Measurements from ENCODE around the gene PRXL2B.
"Not testable (repeated sequence)": the region's sequence is repeated elsewhere in the genome, so short reads cannot be mapped to it uniquely, and the experiment has no call there.

The PRXL2B gene

GRCh38 chr1:2564815-2565374 is 21.7 kb upstream of the PRXL2B start:
- FAIRE-seq: no peak

DNA sequence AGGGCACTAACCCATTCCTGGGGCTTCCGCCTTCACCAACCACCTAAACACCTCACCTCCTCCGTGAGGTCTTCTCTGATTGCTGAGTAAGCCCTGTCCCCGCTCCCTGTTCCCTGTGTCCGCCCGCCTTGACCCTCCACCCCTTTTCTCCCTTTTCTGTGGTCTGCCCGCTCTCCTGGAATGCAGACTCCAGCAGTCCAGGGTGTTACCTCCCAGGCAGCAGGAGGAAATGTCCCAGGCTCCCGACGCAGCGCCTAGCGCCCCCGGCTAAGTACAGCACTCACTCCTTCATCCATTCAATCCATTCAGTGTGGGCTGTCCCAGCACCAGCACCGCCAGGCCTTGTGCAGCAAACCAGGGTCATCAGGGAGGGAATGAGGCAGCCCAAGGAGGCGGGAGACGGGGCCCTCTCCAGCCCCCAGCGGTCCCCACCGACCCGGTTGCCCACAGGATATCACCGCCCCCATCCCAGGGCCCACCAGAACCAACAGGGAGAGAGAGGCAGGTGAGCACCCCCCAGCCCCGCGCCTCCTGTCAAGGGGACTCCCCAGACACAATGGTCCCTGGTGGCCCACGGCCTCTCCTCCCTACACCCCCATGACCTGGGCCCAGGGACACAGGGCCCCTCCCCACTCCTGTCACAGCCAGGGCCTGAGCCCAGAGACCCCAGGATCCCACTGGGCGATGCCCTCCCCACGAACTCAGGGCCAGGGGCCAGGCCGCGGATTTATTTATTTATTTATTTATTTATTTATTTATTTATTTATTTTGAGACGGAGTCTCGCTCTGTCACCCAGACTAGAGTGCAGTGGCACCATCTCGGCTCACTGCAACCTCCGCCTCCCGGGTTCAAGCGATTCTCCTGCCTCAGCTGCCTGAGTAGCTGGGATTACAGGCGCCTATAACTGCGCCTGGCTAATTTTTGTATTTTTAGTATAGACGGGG is 20.2 kb upstream of the PRXL2B start:
- no peak for FAIRE-seq

DNA sequence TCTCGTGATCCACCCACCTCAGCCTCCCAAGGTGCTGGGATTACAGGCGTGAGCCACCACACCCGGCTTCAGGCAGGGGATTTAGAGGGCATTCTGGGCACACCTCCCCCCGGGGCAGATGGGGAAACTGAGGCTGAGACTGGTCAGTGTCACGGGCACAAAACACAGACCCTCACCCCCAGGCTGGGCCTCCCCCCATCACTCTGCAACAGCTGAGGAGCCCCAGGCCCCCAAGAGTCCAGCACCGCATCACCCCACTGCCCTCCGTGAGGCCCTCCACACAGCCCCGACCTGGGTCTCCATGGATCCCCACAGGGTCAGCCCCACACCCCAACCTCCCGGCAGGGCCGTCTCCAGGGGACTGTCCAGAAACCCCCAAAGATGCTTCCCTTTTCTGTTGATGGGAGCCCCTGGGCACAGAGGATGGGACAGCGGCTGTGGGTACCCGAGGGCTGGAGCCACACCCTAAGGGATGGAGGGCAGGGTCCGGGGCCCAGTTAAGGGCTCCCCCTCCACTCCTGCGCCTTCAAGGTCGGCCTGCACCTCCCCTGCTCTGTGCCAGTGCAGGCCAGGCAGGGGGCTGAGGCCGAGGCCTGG is 19.4 kb upstream of the PRXL2B start:
- FAIRE-seq: no peak

DNA sequence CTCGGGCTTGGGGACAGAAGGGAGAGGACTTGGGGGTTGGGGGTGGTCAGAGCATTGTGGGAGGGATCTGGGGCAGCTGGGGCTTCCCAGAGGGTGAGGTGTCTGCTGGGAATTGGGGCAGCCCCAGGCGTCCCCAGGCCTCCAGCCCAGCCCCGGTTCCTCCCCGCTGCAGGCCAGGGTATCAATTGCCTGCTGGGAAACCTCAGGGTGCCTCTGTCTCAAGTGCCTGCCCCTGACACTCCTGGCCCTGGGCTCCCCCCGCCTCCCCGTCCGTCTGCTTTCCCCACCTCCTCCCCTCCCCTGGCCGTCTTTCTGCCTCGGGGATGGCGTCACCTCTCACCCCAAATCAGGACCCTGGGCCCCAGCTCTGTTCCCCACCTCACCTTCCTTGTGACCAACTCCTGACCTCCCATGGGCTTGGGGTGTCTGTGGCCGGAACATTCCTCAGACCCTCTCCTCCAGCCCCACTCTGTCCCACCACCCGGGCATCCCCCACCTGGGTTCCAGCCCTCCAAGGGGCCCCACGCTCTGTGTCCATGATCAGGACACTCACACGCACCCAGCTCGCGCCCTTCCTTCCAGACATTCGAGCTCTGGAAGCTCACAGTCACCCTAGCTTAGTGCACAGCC is 18.3 kb upstream of the PRXL2B start:
- FAIRE-seq: not testable (repeated sequence)

DNA sequence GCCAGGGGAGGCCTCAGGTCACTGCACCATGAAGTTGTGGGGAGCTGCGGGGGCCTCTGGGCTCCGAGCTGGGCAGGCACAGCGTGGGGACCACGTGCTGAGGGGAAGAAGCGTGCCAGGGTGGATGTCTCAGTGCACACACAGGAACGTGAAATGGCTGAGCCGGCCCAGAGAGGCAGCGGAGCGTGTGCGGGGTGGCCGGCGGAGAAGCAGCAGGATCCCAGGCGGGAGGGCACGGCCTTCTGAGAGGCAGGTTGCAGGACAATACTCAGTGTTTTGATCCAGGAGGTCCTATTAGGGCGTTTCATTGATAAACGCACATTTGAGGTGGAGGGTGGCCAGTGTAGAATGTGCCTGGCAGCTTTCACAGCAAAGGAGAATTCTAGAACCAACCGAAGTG is 17.5 kb upstream of the PRXL2B start:
- FAIRE-seq: no peak

GRCh38 chr1:2569703-2570102 is 16.9 kb upstream of the PRXL2B start:
- not testable (repeated sequence) for FAIRE-seq

DNA sequence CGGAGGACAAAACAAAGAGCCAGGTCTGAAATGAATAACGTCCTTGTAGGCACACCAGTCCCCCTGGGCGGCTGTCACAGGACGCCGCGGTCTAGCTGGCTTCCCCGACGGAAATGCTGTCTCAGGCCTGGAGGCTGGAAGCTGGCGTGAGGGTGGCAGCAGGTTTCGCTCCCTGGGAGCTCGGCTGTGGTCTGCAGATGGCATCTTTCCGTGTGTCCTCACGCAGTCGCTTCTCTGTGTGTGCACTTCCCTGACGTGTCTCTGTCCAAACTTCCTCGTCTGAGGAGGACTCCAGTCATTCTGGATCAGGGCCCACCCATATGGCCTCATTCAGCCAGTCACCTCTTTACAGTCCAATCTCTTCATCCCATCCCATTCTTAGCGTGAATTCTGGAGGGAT is 16.2 kb upstream of the PRXL2B start:
- no peak for FAIRE-seq

GRCh38 chr1:2571348-2571747 is 15.2 kb upstream of the PRXL2B start:
- no peak for FAIRE-seq

GRCh38 chr1:2573250-2573920 is 13.2 kb upstream of the PRXL2B start:
- no peak for FAIRE-seq

- FAIRE-seq: no peak
Observed at GRCh38 chr1:2574350-2574749, 12.2 kb upstream of the PRXL2B start.

- no peak for FAIRE-seq
Observed at GRCh38 chr1:2575801-2576663, 10.5 kb upstream of the PRXL2B start.

GRCh38 chr1:2577565-2578075 is 9.0 kb upstream of the PRXL2B start:
- FAIRE-seq: not testable (repeated sequence)

- FAIRE-seq: no peak
Observed at GRCh38 chr1:2578758-2579118, 7.8 kb upstream of the PRXL2B start.

GRCh38 chr1:2580691-2581090 is 5.9 kb upstream of the PRXL2B start:
- no peak for FAIRE-seq

- FAIRE-seq: no peak
Observed at GRCh38 chr1:2582391-2582790, 4.2 kb upstream of the PRXL2B start.

GRCh38 chr1:2583331-2583791 is 3.2 kb upstream of the PRXL2B start:
- FAIRE-seq: no peak

DNA sequence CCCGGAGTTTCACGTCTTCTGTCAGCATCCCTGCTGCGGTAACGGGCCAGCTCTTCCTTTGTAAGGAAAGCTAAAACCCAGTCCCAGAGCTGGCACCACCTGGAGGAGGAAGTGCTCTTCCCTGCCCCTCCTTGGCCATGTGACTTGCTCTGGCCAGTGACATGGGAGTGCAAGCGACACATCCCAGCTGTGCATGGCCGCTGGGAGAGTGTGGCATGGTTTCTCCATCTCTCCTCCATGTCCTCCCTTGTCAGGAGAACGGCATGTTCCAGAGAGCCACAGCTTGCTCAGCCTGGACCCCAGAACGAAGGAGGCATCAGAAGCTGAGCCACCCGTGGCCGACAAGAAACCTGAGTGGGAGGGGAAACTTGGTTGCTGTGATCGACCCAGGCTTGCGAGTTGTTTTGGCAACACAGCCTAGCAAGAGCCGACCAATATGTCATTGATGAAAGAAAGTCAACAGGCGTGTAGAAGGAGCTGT is 2.7 kb upstream of the PRXL2B start:
- FAIRE-seq: no peak

DNA sequence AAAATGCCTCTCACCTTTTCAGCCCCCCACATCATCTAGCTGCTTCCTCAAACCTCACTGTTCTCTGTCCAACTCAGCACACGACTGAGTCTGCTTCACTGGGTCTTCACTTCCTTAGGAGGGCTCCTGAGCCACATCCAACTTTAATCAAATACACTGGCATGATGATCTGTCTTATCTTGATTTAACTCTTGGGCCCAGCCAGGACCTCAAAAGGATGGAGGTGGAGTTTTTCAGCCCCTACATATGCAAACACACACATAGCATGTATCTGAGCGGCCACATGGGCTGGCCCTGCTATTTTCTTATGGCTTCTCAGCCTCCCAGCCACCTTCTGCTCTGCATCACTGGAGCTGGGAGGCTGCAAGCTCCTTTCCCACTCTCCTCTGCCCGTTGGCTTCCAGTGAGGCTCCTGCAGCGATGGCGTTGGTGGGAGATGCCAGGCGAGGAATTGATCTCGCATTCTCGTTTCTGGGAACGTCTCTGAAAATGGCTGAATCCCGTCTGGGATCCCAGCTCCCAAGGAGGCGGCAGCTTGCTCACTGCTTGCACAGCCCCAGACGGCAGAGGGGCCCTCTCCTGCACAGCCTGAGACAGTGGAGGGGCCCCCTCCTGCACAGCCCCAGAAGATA is 1.8 kb upstream of the PRXL2B start:
- no peak for FAIRE-seq

DNA sequence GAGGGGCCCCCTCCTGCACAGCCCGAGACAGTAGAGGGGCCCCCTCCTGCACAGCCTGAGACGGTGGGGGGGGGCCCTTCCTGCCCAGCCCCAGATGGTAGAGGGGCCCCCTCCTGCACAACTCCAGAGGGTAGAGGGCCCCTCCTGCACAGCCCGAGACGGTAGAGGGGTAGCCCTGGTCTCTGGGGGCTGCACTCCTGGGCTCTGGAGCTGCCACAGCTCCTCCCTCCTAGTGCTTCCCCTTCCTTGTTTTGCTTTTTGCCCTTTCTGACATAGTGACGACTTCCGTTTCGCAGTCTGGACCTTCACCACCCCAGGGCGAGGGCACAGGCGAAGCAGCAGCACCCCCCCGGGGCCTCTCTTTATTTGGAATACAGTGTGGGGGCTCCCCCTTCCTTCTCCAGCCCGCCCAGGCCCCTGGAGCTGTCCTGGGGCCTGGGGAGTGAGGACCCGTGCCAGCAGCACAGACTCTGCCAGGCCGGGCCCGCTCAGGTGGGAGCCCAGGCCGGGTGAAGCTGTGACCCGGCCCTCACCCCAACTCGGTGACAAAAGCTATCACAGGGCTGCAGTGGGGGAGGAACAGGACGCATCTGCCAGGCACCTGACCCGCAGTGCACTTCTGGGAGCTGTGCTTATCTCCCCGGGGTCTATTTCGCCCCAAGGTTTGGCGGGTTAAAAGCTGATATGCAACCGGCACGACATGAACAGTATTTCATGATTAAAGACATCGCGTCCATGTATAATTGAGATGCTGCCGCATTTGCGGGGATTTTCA is 1.1 kb upstream of the PRXL2B start:
- FAIRE-seq: no peak

Data from islet of Langerhans (tissue), 1 donor.